LNCaP clone FGC (cell line): Measurements from ENCODE around the gene CHD2.

Experiments used
- DNase-seq: peaks from one replicate; pipeline ENCODE4 v3.0.0-alpha.2; 2011; ENCODE audit warnings: low read depth
- H3K4me3 ChIP-seq: 2 replicates; pipeline ENCODE4 v1.5.1; 2011; ENCODE audit warnings: mild to moderate bottlenecking, low read depth, low read length, control low read depth
- TF ChIP-seq, protein P1 (sequence below): IDR thresholded peaks from 2 replicates; pipeline ENCODE4 v1.5.1; 2012; ENCODE audit warnings: mild to moderate bottlenecking; ENCODE audit not compliant: control insufficient read depth, insufficient read depth; ENCODE audit errors: extremely low read depth

The CHD2 gene

GRCh38 chr15:93020976-93021772 lies 121.0 kb downstream of the CHD2 start:
- no peak for DNase-seq
- H3K4me3 ChIP-seq, result no peak overlapping the region
- TF ChIP-seq, protein P1, sequence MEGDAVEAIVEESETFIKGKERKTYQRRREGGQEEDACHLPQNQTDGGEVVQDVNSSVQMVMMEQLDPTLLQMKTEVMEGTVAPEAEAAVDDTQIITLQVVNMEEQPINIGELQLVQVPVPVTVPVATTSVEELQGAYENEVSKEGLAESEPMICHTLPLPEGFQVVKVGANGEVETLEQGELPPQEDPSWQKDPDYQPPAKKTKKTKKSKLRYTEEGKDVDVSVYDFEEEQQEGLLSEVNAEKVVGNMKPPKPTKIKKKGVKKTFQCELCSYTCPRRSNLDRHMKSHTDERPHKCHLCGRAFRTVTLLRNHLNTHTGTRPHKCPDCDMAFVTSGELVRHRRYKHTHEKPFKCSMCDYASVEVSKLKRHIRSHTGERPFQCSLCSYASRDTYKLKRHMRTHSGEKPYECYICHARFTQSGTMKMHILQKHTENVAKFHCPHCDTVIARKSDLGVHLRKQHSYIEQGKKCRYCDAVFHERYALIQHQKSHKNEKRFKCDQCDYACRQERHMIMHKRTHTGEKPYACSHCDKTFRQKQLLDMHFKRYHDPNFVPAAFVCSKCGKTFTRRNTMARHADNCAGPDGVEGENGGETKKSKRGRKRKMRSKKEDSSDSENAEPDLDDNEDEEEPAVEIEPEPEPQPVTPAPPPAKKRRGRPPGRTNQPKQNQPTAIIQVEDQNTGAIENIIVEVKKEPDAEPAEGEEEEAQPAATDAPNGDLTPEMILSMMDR, result no peak

DNA sequence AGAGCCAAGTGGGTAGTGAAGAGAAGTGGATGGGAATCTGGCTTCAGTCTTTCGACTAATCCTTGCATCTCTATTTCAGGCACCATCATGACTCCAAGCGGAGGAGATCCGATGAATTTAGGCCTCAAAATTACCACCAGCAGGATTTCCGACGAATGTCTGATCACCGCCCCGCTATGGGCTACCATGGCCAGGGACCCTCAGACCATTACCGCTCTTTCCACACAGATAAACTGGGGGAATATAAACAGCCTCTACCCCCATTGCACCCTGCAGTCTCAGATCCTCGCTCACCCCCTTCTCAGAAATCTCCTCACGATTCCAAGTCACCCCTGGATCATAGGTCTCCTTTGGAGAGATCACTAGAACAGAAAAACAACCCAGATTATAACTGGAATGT lies 124.2 kb downstream of the CHD2 start:
- DNase-seq, result no peak
- TF ChIP-seq, protein P1, result no peak
- no peak overlapping the region for H3K4me3 ChIP-seq

DNA sequence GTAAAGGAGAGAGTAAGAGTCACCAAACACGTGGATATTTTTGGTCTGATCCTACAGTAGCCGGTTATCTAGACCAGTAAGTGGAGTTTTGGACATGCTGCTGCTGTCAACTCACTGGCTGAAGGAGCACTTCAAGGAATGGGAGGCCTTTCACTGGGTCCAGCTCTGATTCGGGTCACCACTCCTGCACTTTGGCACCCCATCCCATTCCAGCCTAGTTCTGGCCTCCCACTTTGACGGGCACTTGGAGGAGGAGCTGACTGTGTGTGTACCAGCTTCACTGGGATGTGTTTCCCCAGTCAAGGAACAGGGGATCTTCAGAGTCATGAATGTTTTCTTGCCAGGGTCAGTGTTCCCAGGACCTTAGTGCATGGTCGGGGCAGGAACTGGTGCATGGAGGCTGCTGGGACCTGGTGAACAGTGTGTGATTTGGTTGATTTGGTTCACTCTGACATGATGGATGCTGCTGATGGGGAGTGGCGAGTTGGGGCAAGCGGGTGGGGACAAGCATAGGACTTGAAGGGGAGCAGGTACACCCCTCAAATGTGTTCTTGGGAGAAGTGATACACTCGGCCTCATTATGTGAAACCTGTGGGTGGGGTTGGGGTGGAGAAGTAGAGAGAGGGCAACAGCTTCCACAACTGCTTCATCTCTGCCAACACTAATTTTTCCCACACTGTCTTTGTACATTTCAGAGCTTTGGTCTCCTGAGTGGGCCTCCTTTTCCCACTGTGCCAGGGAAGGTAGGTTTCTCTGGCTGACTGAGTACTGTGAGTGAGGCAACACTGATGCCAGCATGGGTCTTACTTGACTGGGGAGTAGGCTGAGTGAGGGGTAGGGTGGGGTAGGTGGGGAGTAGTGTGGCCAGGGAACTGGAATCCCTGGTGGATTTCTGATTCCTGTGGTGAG lies 124.8 kb downstream of the CHD2 start:
- DNase-seq, result no peak
- H3K4me3 ChIP-seq, result no peak overlapping the region
- TF ChIP-seq, protein P1, result no peak

- DNase-seq, result no peak
- TF ChIP-seq, protein P1, result no peak
- no peak overlapping the region for H3K4me3 ChIP-seq
Measured at GRCh38 chr15:93025625-93025982, 125.5 kb downstream of the CHD2 start.

DNA sequence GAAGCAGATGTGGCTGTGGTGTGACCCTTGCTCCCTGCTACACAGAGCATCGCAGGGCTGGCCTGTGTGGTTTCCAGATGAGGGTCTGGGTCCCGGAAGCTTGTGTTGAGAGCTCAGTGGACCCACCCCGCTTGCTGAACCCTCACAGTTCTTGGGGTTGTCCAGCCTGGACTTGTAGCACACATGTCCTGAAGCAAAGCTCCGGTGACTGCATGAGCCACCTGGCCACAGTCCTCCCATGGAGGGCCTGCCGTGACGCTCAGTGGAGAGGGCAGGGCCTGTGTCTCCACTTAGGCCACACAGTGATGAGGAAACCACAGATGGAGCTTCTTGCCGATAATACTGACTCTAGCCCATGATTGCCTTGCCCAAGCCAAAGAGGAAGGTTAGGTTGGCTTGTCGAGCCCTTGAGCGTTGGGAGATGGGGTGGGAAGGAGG lies 126.3 kb downstream of the CHD2 start:
- no peak for DNase-seq
- H3K4me3 ChIP-seq, result no peak overlapping the region
- TF ChIP-seq, protein P1, result no peak

GRCh38 chr15:93027413-93027812 lies 127.3 kb downstream of the CHD2 start:
- TF ChIP-seq, protein P1, result no peak
- no peak for DNase-seq
- H3K4me3 ChIP-seq, result no peak overlapping the region
